ENCODE measurements around the gene PM20D1.

DNA sequence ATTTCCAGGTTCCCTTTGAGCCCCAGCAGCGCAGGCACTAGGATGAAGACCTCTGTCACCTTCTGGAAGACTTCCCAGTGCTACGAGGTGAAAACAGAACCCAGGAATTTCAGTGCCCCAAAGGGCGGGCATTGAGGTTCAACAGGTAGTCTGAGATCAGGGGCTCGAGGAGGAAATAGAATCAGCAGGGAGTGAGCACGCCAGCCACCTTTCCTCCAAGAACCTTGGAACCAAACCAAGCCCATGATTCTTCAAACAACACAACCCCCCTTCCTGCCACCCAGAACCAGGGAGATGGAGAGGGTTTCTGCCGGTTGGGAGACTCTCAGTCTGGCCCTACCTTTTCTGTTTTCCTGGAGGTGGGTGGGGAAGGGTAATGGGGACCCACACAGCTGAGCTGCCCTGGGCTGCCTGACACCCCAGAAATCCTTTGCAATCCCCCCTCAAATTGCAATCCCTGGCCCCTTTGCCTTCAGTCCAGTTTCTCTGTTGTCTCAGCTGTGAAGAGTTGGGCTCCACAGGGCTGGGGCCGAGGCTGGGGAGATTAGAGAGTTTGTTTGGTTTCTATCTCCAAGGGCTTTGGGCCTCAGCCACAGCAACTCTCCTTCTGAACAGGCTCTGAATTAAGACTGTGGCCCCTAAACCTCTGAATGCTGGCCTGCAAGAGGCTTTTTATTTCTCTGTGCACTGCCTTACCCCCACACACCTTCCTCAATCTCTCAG, 48.8 kb downstream of the PM20D1 start:
- peak in 2 of 3 donors; percentile 7 to 27 for TF ChIP-seq POLR2AphosphoS5 (IDR thresholded peaks at IDR 0.05)
- no peak for TF ChIP-seq CTCF (IDR thresholded peaks at IDR 0.05)
- no peak for TF ChIP-seq POLR2A (IDR thresholded peaks at IDR 0.05)
